H1 (cell line): ENCODE data around the gene SMIM23. TPM values are rescaled to one million over a fixed set of nuclear protein-coding genes. Genes with fewer than 3 reads are reported as not detected.

Source experiments
- CTCF ChIA-PET: fragments of 300-600 bp; sonication (Branson Sonifier 250); formaldehyde crosslinking; loops from one replicate; lab custom pipeline; 2021; ENCODE audit not compliant: partially characterized antibody; lab: Charles Lee
- POLR2A ChIA-PET: fragments of 300-600 bp; sonication (Branson Sonifier 250); formaldehyde crosslinking; loops from one replicate; lab custom pipeline; 2021; ENCODE audit warnings: inconsistent platforms; ENCODE audit not compliant: partially characterized antibody; lab: Charles Lee
- DNase-seq, 2 experiments: peaks; one replicate each; pipeline versions ENCODE4 v3.0.0 to v3.0.0-alpha.2; 2010 to 2022; ENCODE audit warnings: low spot score in 2 of 2, low read depth in 1 of 2, mixed read lengths in 1 of 2
- FAIRE-seq: peaks from 2 replicates; lab custom pipeline; 2011; peaks lifted over from hg19 to GRCh38; lab: Jason Lieb, UNC
- H2AFZ ChIP-seq: 2 replicates; pipeline ENCODE4 v1.8.1; 2012; ENCODE audit warnings: low read length, inconsistent platforms
- H2AK5ac ChIP-seq: 2 replicates; pipeline ENCODE4 v1.6.1; 2013; ENCODE audit warnings: low read depth, low read length
- H2BK120ac ChIP-seq: replicated peaks from 2 replicates; pipeline ENCODE3; 2013; ENCODE audit warnings: low read depth, low read length, inconsistent platforms
- H2BK12ac ChIP-seq: 2 replicates; pipeline ENCODE4 v1.6.1; 2013; ENCODE audit warnings: low read depth, low read length
- H2BK15ac ChIP-seq: 2 replicates; pipeline ENCODE4 v1.6.1; 2013; ENCODE audit warnings: low read length
- H2BK20ac ChIP-seq: 2 replicates; pipeline ENCODE4 v1.6.1; 2013; ENCODE audit warnings: low read length
- H2BK5ac ChIP-seq: 2 replicates; pipeline ENCODE4 v1.6.1; 2013; ENCODE audit warnings: low read depth, low read length
- H3K14ac ChIP-seq: 2 replicates; pipeline ENCODE4 v1.6.1; 2013; ENCODE audit warnings: inconsistent platforms; ENCODE audit not compliant: insufficient read length
- H3K18ac ChIP-seq: 2 replicates; pipeline ENCODE4 v1.6.1; 2013; ENCODE audit warnings: low read length; ENCODE audit errors: extremely low read depth
- H3K23ac ChIP-seq: 2 replicates; pipeline ENCODE4 v1.6.1; 2013; ENCODE audit warnings: inconsistent platforms; ENCODE audit not compliant: insufficient read length
- H3K23me2 ChIP-seq: 2 replicates; pipeline ENCODE4 v1.6.1; 2013; ENCODE audit warnings: low read depth, low read length
- H3K27ac ChIP-seq: 2 replicates; pipeline ENCODE4 v1.6.1; 2011; ENCODE audit warnings: low read depth, low read length, inconsistent platforms
- H3K27me3 ChIP-seq, 4 experiments: replicated peaks in 1 of 4; 1 replicate in 1 of 4; 2 replicates in 3 of 4; pipeline versions ENCODE4 v1.6.1 to v1.8.1; 2011 to 2013; ENCODE audit warnings: low read length in 3 of 4, mild to moderate bottlenecking in 3 of 4, inconsistent platforms in 2 of 4, mixed read lengths in 2 of 4, moderate library complexity in 1 of 4; ENCODE audit not compliant: control insufficient read depth in 3 of 4, insufficient read depth in 3 of 4; ENCODE audit errors: extremely low read depth in 1 of 4
- H3K36me3 ChIP-seq, 4 experiments: 2 replicates each; pipeline versions ENCODE4 v1.6.1 to v1.8.1; 2011 to 2013; ENCODE audit warnings: mild to moderate bottlenecking in 4 of 4, low read length in 3 of 4, moderate library complexity in 2 of 4, control low read depth in 1 of 4, inconsistent platforms in 1 of 4; ENCODE audit not compliant: insufficient read depth in 4 of 4, control insufficient read depth in 2 of 4
- H3K4ac ChIP-seq: replicated peaks from 2 replicates; pipeline ENCODE3; 2013; ENCODE audit warnings: low read length, low read depth, mixed read lengths, inconsistent platforms; ENCODE audit not compliant: insufficient read length
- H3K4me1 ChIP-seq, 4 experiments: replicated peaks in 1 of 4; 1 replicate in 1 of 4; 2 replicates in 3 of 4; pipeline versions ENCODE4 v1.6.1 to v1.8.1; 2011 to 2013; ENCODE audit warnings: low read length in 3 of 4, inconsistent platforms in 2 of 4, mixed read lengths in 1 of 4; ENCODE audit not compliant: insufficient read depth in 4 of 4, control insufficient read depth in 3 of 4
- H3K4me2 ChIP-seq, 2 experiments: 2 replicates each; pipeline versions ENCODE4 v1.6.1 to v1.8.1; 2011 to 2013; ENCODE audit warnings: low read depth in 2 of 2, low read length in 2 of 2, control low read depth in 1 of 2, inconsistent platforms in 1 of 2, mild to moderate bottlenecking in 1 of 2; ENCODE audit not compliant: insufficient read depth in 1 of 2
- H3K4me3 ChIP-seq, 4 experiments: fragments of 200-600, 300-600 bp in 1 of 4; sonication (generic), shearing (Covaris generic), sonication (Bioruptor Twin) in 1 of 4; 2 replicates each; pipeline versions ENCODE4 v1.5.1 to v1.8.1; 2011 to 2016; ENCODE audit warnings: low read length in 4 of 4, low read depth in 3 of 4, control low read depth in 2 of 4, inconsistent platforms in 2 of 4, mild to moderate bottlenecking in 2 of 4, mixed read lengths in 1 of 4, moderate library complexity in 1 of 4; ENCODE audit not compliant: insufficient read depth in 2 of 4; ENCODE audit errors: extremely low read depth in 1 of 4
- H3K56ac ChIP-seq: replicated peaks from 2 replicates; pipeline ENCODE3; 2013; ENCODE audit warnings: low read depth, mild to moderate bottlenecking, mixed read lengths, low read length, inconsistent platforms; ENCODE audit not compliant: insufficient read length
- H3K79me1 ChIP-seq: 2 replicates; pipeline ENCODE4 v1.6.1; 2013; ENCODE audit warnings: low read depth, low read length, control low read depth
- H3K79me2 ChIP-seq, 2 experiments: 2 replicates each; pipeline versions ENCODE4 v1.6.1 to v1.8.1; 2012 to 2013; ENCODE audit warnings: low read length in 2 of 2, mild to moderate bottlenecking in 2 of 2, inconsistent platforms in 1 of 2; ENCODE audit not compliant: insufficient read depth in 2 of 2, control insufficient read depth in 1 of 2
- H3K9ac ChIP-seq, 4 experiments: replicated peaks in 1 of 4; 1 replicate in 1 of 4; 2 replicates in 3 of 4; pipeline versions ENCODE4 v1.6.1 to v1.8.1; 2011 to 2013; ENCODE audit warnings: low read depth in 3 of 4, low read length in 3 of 4, control low read depth in 2 of 4, mild to moderate bottlenecking in 2 of 4, moderate library complexity in 2 of 4, inconsistent platforms in 1 of 4; ENCODE audit errors: extremely low read depth in 1 of 4
- H3K9me3 ChIP-seq, 2 experiments: 2 replicates each; pipeline versions ENCODE4 v1.6.1 to v1.8.1; 2012 to 2013; ENCODE audit warnings: mild to moderate bottlenecking in 2 of 2, moderate library complexity in 2 of 2, control low read depth in 1 of 2, inconsistent platforms in 1 of 2, low read depth in 1 of 2, low read length in 1 of 2, mixed read lengths in 1 of 2; ENCODE audit not compliant: insufficient read depth in 2 of 2
- H4K20me1 ChIP-seq, 2 experiments: replicated peaks in 1 of 2; 2 replicates each; pipeline versions ENCODE3 to v1.8.1; 2011 to 2013; ENCODE audit warnings: inconsistent platforms in 2 of 2, low read length in 2 of 2, mild to moderate bottlenecking in 1 of 2; ENCODE audit not compliant: insufficient read depth in 2 of 2, control insufficient read depth in 1 of 2
- H4K5ac ChIP-seq: 2 replicates; pipeline ENCODE4 v1.6.1; 2013; ENCODE audit warnings: low read length, low read depth, mixed read lengths, inconsistent platforms; ENCODE audit not compliant: insufficient read length
- H4K8ac ChIP-seq: 2 replicates; pipeline ENCODE4 v1.8.0; 2013; ENCODE audit warnings: mild to moderate bottlenecking, moderate library complexity, low read length, inconsistent platforms; ENCODE audit not compliant: insufficient read depth; ENCODE audit errors: extremely low read depth
- H4K91ac ChIP-seq: replicated peaks from 2 replicates; pipeline ENCODE3; 2013; ENCODE audit warnings: low read length, mixed read lengths, inconsistent platforms; ENCODE audit not compliant: insufficient read length
- EZH2 ChIP-seq: fragments of 200-600 bp; sonication (generic); IDR thresholded peaks from 2 replicates; pipeline ENCODE4 v1.7.1; 2012; ENCODE audit warnings: low read depth, mild to moderate bottlenecking, moderate library complexity, low read length, inconsistent platforms; ENCODE audit not compliant: severe bottlenecking
- FOSL1 ChIP-seq: IDR thresholded peaks from 2 replicates; pipeline ENCODE4 v1.6.1; 2011; ENCODE audit warnings: mild to moderate bottlenecking, low read depth, low read length, moderate library complexity; ENCODE audit not compliant: insufficient read depth
- GTF2F1 ChIP-seq: IDR thresholded peaks from 2 replicates; pipeline ENCODE4 v1.6.1; 2012; ENCODE audit warnings: low read depth, low read length, improper control_type of control experiment, borderline replicate concordance
- HDAC6 ChIP-seq: IDR thresholded peaks from one replicate; pipeline ENCODE4 v1.7.1; 2012; ENCODE audit warnings: low read depth, mild to moderate bottlenecking, inconsistent platforms, low read length, moderate library complexity
- JUN ChIP-seq: IDR thresholded peaks from 2 replicates; pipeline ENCODE4 v1.6.1; 2011; ENCODE audit warnings: low read depth, mild to moderate bottlenecking, improper control_type of control experiment, low read length
- KDM1A ChIP-seq: fragments of 200-600, 300-600 bp; sonication (generic); IDR thresholded peaks from 2 replicates; pipeline ENCODE4 v1.7.1; 2016; ENCODE audit warnings: mild to moderate bottlenecking, low read length, borderline replicate concordance
- RAD21 ChIP-seq, 2 experiments: IDR thresholded peaks in 1 of 2; conservative IDR thresholded peaks in 1 of 2; 2 replicates each; pipeline ENCODE4 v1.6.1; 2011; ENCODE audit warnings: low read depth in 2 of 2, low read length in 2 of 2, improper control_type of control experiment in 1 of 2, inconsistent platforms in 1 of 2, mild to moderate bottlenecking in 1 of 2, moderate library complexity in 1 of 2
- RBBP5 ChIP-seq: IDR thresholded peaks from 2 replicates; pipeline ENCODE4 v1.7.1; 2012; ENCODE audit warnings: low read depth, mild to moderate bottlenecking, inconsistent platforms, low read length, moderate library complexity, borderline replicate concordance
- RXRA ChIP-seq: IDR thresholded peaks from 2 replicates; pipeline ENCODE4 v1.6.1; 2011; ENCODE audit warnings: low read depth, mild to moderate bottlenecking, low read length, moderate library complexity; ENCODE audit not compliant: insufficient read depth
- TCF12 ChIP-seq: IDR thresholded peaks from 2 replicates; pipeline ENCODE4 v1.6.1; 2011; ENCODE audit warnings: low read depth, mild to moderate bottlenecking, low read length
- WGBS, 2 experiments: shearing (Covaris generic) in 1 of 2; methylation state at CpG; one replicate each; pipeline versions ENCODE4 v1.1.6 to v1.1.7; 2013 to 2015; ENCODE audit warnings: low lambda C conversion rate in 2 of 2, mixed read lengths in 2 of 2, inconsistent platforms in 1 of 2, low coverage in 1 of 2, missing lambda C conversion rate in 1 of 2; ENCODE audit not compliant: insufficient replicate concordance in 2 of 2, insufficient coverage in 1 of 2, insufficient read length in 1 of 2; ENCODE audit errors: extremely low coverage in 1 of 2, missing lambda C conversion rate in 1 of 2; 5-methylcytosine and 5-hydroxymethylcytosine counted together
- polyA plus RNA-seq, 7 experiments: library from polyadenylated mRNA; depleted of rRNA in 3 of 7; stranded (reverse) in 5 of 7; unstranded in 2 of 7; fragments of >200 nt in 5 of 7; fragments of 200-250 nt in 2 of 7; gene quantifications; 1 replicate in 5 of 7; 2 replicates in 1 of 7; 4 replicates in 1 of 7; pipeline versions ENCODE4 v1.2.1 to v1.2.3, GENCODE V29; 2011 to 2013; ENCODE audit warnings: missing spikeins in 2 of 7, mixed read lengths in 2 of 7
- total RNA-seq: library from RNA; stranded (reverse); fragmentation: NEBNext Ultra II Directional; extraction: Animal tissue kit (Norgen Biotek cat#: 25700); gene quantifications from 2 replicates; pipeline ENCODE4 v1.2.1, GENCODE V29; 2021
- TF ChIP-seq, protein P1 (sequence below): IDR thresholded peaks from 2 replicates; pipeline ENCODE4 v1.6.1; 2012; ENCODE audit warnings: inconsistent platforms

Gene SMIM23
- total and polyA plus RNA-seq, 2 of the 8 experiments (the other 6 are each of a cell fraction or from before 2014, with no cell fraction given): not detected

DNA sequence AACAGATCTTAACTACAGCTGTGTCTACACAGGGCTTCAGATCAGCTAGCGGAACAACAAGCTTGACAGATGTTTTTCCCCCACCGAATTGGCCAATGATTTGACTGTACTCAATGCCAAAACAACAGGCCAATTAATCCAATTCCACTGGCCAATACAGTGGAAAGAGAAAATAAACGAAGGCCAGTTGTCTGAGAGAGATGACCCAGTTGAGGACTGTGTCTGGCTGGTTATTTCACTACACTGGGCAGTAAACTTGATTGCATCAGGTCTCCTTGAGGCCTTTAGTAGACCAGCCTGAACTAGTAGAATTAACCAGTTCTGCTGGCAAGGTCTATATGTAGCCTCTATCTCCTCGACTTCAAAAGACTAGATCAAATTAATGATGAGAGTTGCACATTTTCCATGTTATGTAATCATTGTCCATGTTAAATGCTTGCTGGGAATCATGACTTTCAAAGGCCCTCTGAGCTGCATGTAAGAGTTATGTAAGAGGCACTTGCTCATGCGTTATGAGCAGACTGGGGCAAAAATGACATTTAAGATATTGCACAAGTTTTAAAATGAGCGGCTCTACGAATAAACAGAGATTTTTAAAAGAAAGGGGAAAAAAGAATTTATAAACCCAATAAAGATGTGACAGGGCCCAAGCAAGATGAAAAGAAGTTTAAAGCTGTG lies 28.3 kb downstream of the SMIM23 start:
- H4K8ac ChIP-seq: no peak overlapping the region
- TF ChIP-seq GTF2F1 (no peak), TCF12 (no peak), RBBP5 (no peak), JUN (no peak), FOSL1 (no peak), RAD21 (IDR thresholded peaks at IDR 0.05 in 1 of 2, conservative IDR thresholded peaks at IDR 0.05 in 1 of 2; ENCODE audit: low read depth in 2 of 2, low read length in 2 of 2) (no peak), HDAC6 (no peak), KDM1A (no peak), EZH2 (no peak), RXRA (no peak)
- TF ChIP-seq, protein P1, sequence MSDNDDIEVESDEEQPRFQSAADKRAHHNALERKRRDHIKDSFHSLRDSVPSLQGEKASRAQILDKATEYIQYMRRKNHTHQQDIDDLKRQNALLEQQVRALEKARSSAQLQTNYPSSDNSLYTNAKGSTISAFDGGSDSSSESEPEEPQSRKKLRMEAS: no peak
- H3K14ac ChIP-seq: no peak overlapping the region
- H2BK12ac ChIP-seq: no peak overlapping the region
- H3K23ac ChIP-seq: no peak overlapping the region
- H3K36me3 ChIP-seq: no peaks in the 10 kb centered on the region
- FAIRE-seq (no peak), DNase-seq (no peak)
- no peak overlapping the region for H2BK120ac ChIP-seq
- no peak overlapping the region for H3K4me3 ChIP-seq
- no peaks in the 10 kb centered on the region for H3K79me1 ChIP-seq
- H3K27ac ChIP-seq: no peak overlapping the region
- H2AK5ac ChIP-seq: no peak overlapping the region
- no peak overlapping the region for H4K5ac ChIP-seq
- ChIA-PET CTCF (interaction anchor here (0.8 to 1.0 kb wide), 2 partner anchors 36 to 133 kb away, joined by 3 to 4 read pairs; no protein-coding TSS in a partner anchor), POLR2A (no interaction called here)
- no peak overlapping the region for H3K4ac ChIP-seq
- H2AFZ ChIP-seq: no peak overlapping the region
- no peak overlapping the region for H3K18ac ChIP-seq
- WGBS, 2 experiments: 93% methylated on average over 7 of the region's 7 CpGs; no CpG with 5 or more reads in 1 of the 2 experiments
- no peak overlapping the region for H3K4me2 ChIP-seq
- no peaks in the 10 kb centered on the region; a peak in 1 of 4 replicates for H3K9me3 ChIP-seq
- H3K79me2 ChIP-seq: no peaks in the 10 kb centered on the region
- H2BK5ac ChIP-seq: no peak overlapping the region
- no peak overlapping the region for H2BK20ac ChIP-seq
- no peak overlapping the region for H3K56ac ChIP-seq
- H3K27me3 ChIP-seq: peaks cover 0 to 3% (median 0%) of the 10 kb centered on the region in 4 experiments; a peak in 2 of 7 replicates
- no peak overlapping the region for H2BK15ac ChIP-seq
- no peaks in the 10 kb centered on the region for H4K20me1 ChIP-seq
- H3K23me2 ChIP-seq: no peaks in the 10 kb centered on the region
- H4K91ac ChIP-seq: no peak overlapping the region
- H3K4me1 ChIP-seq: no peaks in the 10 kb centered on the region
- no peak overlapping the region for H3K9ac ChIP-seq
